SH-SY5Y (cell line): ENCODE results near the gene RELB.

Source experiments
- GATA2 ChIP-seq: IDR thresholded peaks from 2 replicates; pipeline ENCODE4 v1.6.1; 2011; ENCODE audit warnings: mild to moderate bottlenecking, low read depth, low read length
- GATA3 ChIP-seq: IDR thresholded peaks from 2 replicates; pipeline ENCODE4 v1.6.1; 2011; ENCODE audit warnings: low read depth, mild to moderate bottlenecking, low read length, moderate library complexity

RELB gene

GRCh38 chr19:45001087-45001739 is at the start of gene RELB:
Gene RELB, plus strand, starts transcription at chr19:45001464. Its CDS starts 116 bp downstream, at chr19:45001580.
- TF ChIP-seq GATA3, result no peak
- TF ChIP-seq GATA2, result no peak

- no peak for TF ChIP-seq GATA3
- TF ChIP-seq GATA2, result no peak
Observed at GRCh38 chr19:44954278-44954648, 47.0 kb upstream of the RELB start.

- TF ChIP-seq GATA2, result no peak
- no peak for TF ChIP-seq GATA3
Observed at GRCh38 chr19:44954649-44955504, 46.4 kb upstream of the RELB start, which contains the start of gene CLPTM1. Gene CLPTM1, plus strand, starts transcription at chr19:44955380. Its CDS starts 16 bp downstream, at chr19:44955396.

- TF ChIP-seq GATA3 (no peak), GATA2 (no peak)
Observed at GRCh38 chr19:44955505-44956439, 45.5 kb upstream of the RELB start.

GRCh38 chr19:44957526-44957925 is 43.7 kb upstream of the RELB start:
- TF ChIP-seq GATA3, result no peak
- no peak for TF ChIP-seq GATA2

- no peak for TF ChIP-seq GATA2
- no peak for TF ChIP-seq GATA3
Observed at GRCh38 chr19:44958090-44958489, 43.2 kb upstream of the RELB start.

GRCh38 chr19:44959691-44960090 is 41.6 kb upstream of the RELB start:
- TF ChIP-seq GATA3 (no peak), GATA2 (no peak)

- TF ChIP-seq GATA3 (no peak), GATA2 (no peak)
Observed at GRCh38 chr19:44960906-44961728, 40.1 kb upstream of the RELB start.

- TF ChIP-seq GATA3 (no peak), GATA2 (no peak)
Observed at GRCh38 chr19:44961821-44962220, 39.4 kb upstream of the RELB start.

GRCh38 chr19:44968118-44968517 is 33.1 kb upstream of the RELB start:
- TF ChIP-seq GATA2 (no peak), GATA3 (no peak)

- TF ChIP-seq GATA2, result no peak
- no peak for TF ChIP-seq GATA3
Observed at GRCh38 chr19:44968670-44969069, 32.6 kb upstream of the RELB start.

- TF ChIP-seq GATA2 (no peak), GATA3 (no peak)
Observed at GRCh38 chr19:44969437-44969836, 31.8 kb upstream of the RELB start.

GRCh38 chr19:44972802-44973201 is 28.5 kb upstream of the RELB start:
- no peak for TF ChIP-seq GATA2
